Measurements from ENCODE around the gene AGR3.

Gene AGR3

DNA sequence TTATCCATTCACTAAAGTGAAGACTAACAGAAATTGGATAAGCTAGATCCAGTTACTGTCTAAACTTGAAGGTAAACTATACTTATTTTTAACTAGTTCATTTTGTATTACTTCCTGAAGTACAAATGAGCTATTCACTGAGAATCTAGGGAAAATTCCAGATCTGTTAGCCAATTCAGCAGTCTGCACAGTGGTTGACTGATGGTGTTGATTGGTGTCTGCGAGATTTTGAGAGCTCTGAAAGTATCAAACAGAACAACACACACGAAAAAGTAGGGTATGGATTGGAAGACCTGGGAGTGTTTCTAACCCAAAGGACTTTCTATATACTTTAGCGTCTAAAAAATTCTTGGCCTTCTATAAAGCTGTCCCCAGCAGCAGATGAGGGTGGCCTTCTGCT is 43.4 kb downstream of the AGR3 start:
- no peak overlapping the region for H3K4me3 ChIP-seq (ENCODE audit: low read depth, low read length)

DNA sequence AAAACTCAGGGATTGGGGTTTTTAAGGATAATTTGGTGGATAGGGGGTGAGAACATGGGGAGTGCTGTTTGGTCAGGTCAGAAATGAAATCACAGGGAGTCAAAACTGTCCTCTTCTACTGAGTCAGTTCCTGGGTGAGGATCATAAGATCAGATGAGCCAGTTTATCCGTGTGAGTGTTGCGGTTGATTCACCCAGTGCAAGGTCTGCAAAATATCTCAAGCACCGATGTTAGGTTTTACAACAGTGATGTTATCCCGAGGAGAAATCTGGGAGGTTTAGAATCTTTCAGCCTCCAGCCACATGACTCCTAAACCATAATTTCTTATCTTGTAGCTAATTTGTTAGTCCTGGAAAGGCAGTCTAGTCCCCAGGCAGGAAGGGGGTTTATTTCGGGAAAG is 45.3 kb downstream of the AGR3 start:
- no peak overlapping the region for H3K4me3 ChIP-seq (ENCODE audit: low read depth, low read length)

DNA sequence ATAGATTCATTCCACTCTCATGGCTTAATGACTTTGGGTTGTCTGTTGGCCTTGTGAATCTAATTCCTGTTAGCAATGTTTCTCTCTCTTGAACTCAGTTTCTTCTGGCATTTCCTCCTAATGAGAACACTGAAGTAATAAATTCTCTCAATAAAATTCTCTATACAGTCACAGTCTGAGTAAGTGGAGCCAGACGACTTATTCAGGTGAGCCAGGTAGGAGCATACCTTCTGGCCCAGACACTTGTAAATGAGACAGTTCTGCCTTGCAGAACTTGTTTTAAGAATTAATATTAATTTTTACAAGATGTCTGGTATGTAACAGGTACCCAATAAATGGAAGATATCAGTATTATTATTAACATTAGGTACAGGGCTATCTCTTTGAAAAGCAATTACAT is 48.4 kb downstream of the AGR3 start:
- no peak overlapping the region for H3K4me3 ChIP-seq (ENCODE audit: low read depth, low read length)

DNA sequence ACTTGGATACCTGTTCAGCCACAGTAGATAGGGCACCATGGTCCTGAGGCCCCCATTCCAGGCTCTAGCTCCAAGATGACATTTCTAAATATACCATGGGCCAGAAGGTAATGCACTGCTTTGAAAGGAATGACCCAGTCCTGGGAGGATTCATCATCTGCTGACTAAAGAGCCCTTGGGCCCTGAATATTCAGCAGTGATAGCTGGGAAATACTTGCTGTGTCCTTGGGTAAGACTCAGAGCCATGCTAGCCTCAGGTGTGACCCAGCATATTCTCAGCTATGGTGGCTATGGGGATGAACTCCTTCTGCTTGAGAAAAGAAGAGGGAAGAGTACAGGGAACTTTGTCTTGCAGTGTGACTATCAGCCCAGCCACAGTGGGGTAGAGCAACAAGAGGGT is 55.7 kb downstream of the AGR3 start:
- H3K4me3 ChIP-seq (ENCODE audit: low read depth, low read length) = no peak overlapping the region

DNA sequence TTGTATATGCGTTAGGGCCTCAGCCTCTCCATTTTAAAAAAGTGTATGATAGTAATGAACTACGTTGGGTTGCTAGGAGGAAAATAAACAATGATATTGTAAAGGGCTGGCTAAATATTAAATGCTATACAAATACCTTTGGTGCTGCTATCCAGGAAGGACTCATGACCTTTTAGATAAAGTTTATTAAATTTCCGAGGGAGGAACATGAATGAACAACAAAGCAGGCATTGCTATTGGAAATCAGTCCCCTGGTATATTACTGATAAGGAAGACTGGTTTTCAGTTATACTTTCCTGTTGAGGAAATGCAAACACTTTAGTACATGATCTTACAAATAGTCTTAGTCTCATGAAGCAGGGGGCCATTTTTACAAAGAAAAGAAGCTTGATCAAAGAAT is 59.8 kb downstream of the AGR3 start:
- no peak overlapping the region for H3K4me3 ChIP-seq (ENCODE audit: low read depth, low read length)

DNA sequence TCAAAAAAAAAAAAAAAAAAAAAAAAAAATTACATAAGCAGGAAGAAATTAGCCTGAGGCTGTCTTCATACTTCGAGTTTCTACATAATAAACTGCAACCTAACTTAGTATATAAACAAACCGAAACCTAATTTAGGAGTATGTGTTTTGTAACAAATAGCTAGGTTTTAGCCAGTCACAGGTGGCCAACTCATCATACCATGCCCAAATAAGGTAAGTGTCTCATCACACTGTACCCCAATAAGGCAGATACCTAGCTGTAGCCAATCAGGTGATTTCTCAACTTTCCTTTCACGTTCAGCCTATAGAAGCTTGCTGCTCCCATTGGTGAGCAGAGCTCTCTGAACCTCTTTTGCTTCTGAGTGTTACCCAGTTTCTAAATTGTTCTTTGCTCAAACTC is 63.1 kb downstream of the AGR3 start:
- no peak overlapping the region for H3K4me3 ChIP-seq (ENCODE audit: low read depth, low read length)

DNA sequence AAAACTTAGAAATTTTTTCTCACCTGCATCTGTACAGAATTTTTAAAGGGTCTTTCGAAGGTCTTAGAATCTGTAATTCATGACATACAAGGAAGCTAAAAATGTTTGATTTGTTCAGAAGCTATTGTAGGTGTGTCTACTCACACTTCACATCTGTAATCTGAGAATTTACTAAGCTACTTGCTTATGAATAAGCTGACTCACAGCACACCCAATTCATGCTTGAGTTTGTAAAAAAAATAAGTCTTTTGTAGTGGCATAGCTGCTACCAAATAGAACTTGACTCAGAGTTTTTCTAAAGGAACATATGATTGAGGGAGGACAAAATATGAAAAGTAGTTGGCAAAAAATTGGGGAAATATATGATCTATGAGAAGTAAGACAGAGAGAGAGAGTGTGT is 64.2 kb downstream of the AGR3 start:
- no peak overlapping the region for H3K4me3 ChIP-seq (ENCODE audit: low read depth, low read length)

DNA sequence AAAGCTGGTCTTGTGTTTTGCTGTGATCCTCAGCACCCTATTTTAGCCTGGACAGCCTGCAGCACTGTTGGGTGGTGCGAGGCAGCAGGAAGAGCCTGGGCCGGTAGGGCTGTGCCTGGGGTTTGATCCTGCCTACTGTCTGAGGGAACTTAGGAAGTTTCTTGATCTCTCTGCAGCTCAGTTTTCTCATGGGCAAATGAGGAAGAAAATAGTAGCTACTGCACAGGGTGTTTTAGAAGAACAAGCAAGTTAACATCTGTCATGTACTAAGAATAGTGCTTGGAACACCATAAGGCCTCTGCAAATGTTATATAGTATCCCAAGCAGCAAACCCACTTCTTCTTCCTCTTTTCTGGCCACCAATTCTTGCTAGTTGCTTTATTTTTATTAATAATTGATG is 65.0 kb downstream of the AGR3 start:
- no peak overlapping the region for H3K4me3 ChIP-seq (ENCODE audit: low read depth, low read length)

DNA sequence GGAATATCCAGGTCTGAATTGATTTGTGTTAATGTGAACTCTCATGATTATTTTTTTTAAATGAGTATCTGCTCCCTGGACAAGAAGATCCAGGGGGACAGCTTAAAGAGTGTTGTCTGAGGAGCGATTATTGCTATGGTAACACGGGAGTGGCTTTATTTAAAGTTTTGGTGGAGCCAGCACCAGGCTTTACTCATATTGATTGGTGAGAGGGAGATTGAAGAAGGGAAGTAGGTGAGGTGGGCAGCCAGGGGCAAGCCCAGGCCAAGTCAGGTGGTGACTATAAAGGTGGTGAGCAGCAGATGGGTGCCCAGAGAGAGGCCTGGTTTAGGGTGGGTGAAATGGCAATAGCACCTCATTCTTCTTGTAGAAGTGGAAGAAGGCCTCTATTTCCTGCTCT is 66.8 kb downstream of the AGR3 start:
- H3K4me3 ChIP-seq (ENCODE audit: low read depth, low read length) = no peak overlapping the region

DNA sequence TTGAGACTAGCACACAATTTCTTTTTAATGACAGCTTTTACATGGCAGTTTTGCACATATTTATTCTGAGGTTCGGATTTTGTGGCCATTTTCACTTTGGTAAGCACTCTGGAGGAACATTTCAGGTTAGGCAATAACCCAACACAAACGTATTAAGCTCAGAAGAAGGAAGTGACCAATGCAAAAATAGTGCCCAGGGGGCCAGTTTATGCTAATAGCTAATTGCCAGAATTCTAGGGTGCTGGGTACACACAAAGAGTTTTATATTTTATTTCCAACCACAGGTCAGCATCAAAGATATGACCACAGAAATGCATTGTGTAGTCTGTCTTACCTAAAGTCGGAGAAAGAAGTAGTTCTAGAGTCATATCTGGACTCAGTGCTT is 68.6 kb downstream of the AGR3 start:
- H3K4me3 ChIP-seq (ENCODE audit: low read depth, low read length) = no peak overlapping the region

DNA sequence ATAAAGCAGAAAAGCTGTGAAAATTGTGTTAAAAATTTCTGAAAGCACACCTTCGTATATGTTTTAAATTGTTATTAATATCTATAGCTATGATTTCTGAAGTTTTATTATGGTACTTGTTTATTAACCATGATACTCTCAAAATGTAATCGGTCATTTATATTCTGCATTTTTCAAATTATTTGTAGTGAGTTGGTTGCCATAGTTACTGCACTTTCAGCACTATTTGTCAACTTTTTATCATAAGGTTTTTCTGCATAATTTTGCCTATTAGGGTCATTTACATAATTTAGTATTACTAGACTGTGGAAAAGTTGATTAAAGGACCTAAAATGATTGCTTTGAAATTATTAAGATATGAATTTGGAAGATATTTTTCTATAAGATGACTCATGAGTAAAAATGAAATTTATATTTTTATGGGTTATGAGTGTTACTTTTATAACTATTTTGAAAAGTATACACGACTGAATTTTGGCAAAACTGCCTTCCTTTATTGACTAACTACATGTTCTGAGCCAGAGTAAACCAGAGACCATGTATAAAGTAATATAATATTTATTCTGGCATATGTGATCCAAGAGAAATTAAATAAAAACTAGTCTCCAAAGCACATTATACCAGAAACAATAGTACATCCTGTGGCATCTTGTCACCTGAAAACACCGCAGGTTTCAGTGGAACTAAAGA is 69.1 kb downstream of the AGR3 start:
- H3K4me3 ChIP-seq (ENCODE audit: low read depth, low read length) = no peak overlapping the region

DNA sequence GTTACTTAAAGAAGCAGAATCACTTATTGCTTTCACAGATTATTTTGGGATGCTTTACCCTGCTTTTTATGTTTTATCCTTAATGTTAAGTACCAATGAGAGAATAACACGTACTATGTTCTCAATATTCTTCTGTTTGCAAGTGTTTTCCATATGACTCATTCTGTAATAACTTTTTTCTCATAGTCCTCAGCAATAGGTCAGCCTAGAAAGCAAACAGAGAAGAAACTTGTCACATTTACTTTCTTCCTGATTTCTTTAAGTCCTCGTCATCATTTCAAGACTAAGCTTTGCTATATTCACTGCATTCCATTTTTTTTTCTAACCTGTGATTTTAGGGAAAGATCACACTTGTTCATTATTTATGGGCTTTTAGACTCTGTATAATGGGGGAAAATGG is 70.2 kb downstream of the AGR3 start:
- H3K4me3 ChIP-seq (ENCODE audit: low read depth, low read length) = no peak overlapping the region

DNA sequence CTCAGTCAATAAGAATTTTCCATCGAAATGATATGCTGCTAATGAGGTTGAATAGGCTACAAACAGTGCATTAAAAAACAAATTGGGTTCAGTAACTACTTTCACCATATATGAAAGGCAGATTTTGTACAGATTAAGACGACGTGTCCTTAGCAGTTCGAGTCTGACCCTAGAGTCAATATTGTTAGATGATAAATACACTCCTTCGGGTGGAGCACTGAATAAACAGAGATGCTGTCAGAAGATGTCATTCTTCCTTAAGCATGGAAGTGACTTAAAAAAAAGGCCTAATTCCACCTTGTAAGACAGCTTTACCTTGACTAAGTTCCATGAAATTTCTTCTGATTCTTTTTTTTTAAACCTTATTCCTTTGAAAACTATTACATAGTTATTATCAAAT is 71.2 kb downstream of the AGR3 start:
- H3K4me3 ChIP-seq (ENCODE audit: low read depth, low read length) = no peak overlapping the region

DNA sequence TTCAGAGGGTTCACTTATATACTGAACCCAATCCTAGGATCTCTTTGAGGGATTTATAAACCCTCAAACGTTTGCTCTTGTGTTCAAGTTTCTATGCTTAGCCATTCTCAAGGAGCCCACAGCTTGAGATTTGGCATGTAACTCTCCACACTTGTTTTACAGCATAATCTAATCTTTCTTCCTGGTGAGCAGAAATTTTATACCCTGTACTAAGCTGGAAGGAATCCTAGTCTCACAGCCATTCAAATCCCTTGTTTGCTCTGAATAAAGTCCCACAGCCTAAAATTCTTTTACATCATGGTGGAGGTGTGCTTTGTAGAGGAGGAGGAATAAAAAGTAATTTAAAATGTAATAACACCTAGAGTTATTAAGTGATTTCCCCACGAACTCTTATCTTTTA is 71.7 kb downstream of the AGR3 start:
- no peak overlapping the region for H3K4me3 ChIP-seq (ENCODE audit: low read depth, low read length)
